ENCODE data around the gene WDFY2. TPM values are rescaled to one million over a fixed set of nuclear protein-coding genes. Genes with fewer than 3 reads are reported as not detected.

The WDFY2 gene
- total RNA-seq, 1 donor = 11.9 TPM

DNA sequence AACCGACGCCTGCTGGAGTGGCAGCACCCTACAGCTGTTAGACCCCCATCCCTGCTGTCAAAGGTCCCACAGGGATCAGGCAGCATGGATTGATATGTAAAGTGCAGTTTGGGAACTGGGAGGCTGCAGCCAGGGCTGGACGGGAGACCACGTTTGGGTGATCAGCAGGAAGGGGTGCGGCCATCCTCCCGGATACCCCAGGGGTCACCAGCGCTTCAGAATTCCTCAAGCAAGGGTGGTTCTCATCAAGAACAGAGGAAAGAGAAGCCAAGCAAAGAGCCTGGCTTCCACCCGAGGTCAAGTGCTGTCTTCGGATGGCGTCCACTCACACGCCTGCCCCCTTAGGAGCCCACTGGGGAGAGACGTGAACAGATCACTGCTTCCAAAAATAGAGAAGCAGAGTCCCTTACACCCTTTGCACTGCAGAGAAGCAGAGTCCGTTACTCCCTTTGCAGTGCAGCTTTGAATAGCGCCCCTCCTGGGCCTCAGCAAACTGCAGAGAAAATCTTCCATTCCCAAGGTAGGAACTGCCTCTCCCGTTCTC lies 184.2 kb downstream of the WDFY2 start:
- H3K36me3 ChIP-seq (ENCODE audit: insufficient read depth, low read length) = peaks cover 17% of the 10 kb centered on the region
- peak; percentile 72 for DNase-seq (ENCODE audit: insufficient read length, low spot score, missing footprints)
- no peak overlapping the region for H2AFZ ChIP-seq (ENCODE audit: low read length)
- no peaks in the 10 kb centered on the region for H3K27me3 ChIP-seq (ENCODE audit: insufficient read depth, low read length)
- no peaks in the 10 kb centered on the region for H3K79me2 ChIP-seq (ENCODE audit: insufficient read depth, low read length)
- TF ChIP-seq, protein P1, sequence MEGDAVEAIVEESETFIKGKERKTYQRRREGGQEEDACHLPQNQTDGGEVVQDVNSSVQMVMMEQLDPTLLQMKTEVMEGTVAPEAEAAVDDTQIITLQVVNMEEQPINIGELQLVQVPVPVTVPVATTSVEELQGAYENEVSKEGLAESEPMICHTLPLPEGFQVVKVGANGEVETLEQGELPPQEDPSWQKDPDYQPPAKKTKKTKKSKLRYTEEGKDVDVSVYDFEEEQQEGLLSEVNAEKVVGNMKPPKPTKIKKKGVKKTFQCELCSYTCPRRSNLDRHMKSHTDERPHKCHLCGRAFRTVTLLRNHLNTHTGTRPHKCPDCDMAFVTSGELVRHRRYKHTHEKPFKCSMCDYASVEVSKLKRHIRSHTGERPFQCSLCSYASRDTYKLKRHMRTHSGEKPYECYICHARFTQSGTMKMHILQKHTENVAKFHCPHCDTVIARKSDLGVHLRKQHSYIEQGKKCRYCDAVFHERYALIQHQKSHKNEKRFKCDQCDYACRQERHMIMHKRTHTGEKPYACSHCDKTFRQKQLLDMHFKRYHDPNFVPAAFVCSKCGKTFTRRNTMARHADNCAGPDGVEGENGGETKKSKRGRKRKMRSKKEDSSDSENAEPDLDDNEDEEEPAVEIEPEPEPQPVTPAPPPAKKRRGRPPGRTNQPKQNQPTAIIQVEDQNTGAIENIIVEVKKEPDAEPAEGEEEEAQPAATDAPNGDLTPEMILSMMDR (IDR thresholded peaks at IDR 0.05; ENCODE audit: extremely low read depth, low read depth, low read length) = no peak
- H3K4me2 ChIP-seq (ENCODE audit: insufficient read depth, low read length) = no peak overlapping the region
- no peaks in the 10 kb centered on the region for H4K20me1 ChIP-seq (ENCODE audit: insufficient read depth, low read length)
- H3K4me1 ChIP-seq (ENCODE audit: insufficient read depth, low read length) = peaks cover 14% of the 10 kb centered on the region
- H3K9me3 ChIP-seq (ENCODE audit: low read depth, low read length) = no peaks in the 10 kb centered on the region
- no peak overlapping the region for H3K4me3 ChIP-seq (ENCODE audit: insufficient read depth, low read length)
- no peak overlapping the region for H3K27ac ChIP-seq (ENCODE audit: low read depth, low read length)

DNA sequence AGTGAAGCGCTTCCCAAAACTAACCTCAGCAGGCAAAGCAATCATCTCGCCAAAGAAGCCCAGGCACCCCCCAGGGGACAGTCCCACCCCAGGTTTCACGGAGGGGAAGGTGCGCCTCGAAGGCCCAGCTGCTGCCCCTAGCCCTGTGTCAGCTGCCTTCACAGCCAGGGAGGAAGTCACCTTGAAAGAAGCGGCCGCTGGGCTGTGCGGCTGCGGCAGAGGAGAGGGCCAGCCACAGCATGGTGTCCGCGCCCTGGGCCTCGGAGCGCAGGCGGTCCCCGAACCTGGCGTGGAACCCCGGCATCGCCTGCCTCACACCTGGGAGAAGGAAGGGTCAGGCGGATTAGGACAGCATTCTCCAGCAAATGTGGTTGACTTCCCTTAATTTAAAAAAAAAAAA lies 184.7 kb downstream of the WDFY2 start:
- no peak for DNase-seq (ENCODE audit: insufficient read length, low spot score, missing footprints)
- no peaks in the 10 kb centered on the region for H4K20me1 ChIP-seq (ENCODE audit: insufficient read depth, low read length)
- H3K4me2 ChIP-seq (ENCODE audit: insufficient read depth, low read length) = no peak overlapping the region
- H3K4me1 ChIP-seq (ENCODE audit: insufficient read depth, low read length) = peaks cover 13% of the 10 kb centered on the region
- no peak overlapping the region for H3K27ac ChIP-seq (ENCODE audit: low read depth, low read length)
- H2AFZ ChIP-seq (ENCODE audit: low read length) = no peak overlapping the region
- TF ChIP-seq, protein P1 (IDR thresholded peaks at IDR 0.05; ENCODE audit: extremely low read depth, low read depth, low read length) = no peak
- no peak overlapping the region for H3K4me3 ChIP-seq (ENCODE audit: insufficient read depth, low read length)
- H3K27me3 ChIP-seq (ENCODE audit: insufficient read depth, low read length) = peaks cover 5% of the 10 kb centered on the region
- H3K36me3 ChIP-seq (ENCODE audit: insufficient read depth, low read length) = peaks cover 17% of the 10 kb centered on the region
- no peaks in the 10 kb centered on the region for H3K9me3 ChIP-seq (ENCODE audit: low read depth, low read length)
- no peaks in the 10 kb centered on the region for H3K79me2 ChIP-seq (ENCODE audit: insufficient read depth, low read length)

DNA sequence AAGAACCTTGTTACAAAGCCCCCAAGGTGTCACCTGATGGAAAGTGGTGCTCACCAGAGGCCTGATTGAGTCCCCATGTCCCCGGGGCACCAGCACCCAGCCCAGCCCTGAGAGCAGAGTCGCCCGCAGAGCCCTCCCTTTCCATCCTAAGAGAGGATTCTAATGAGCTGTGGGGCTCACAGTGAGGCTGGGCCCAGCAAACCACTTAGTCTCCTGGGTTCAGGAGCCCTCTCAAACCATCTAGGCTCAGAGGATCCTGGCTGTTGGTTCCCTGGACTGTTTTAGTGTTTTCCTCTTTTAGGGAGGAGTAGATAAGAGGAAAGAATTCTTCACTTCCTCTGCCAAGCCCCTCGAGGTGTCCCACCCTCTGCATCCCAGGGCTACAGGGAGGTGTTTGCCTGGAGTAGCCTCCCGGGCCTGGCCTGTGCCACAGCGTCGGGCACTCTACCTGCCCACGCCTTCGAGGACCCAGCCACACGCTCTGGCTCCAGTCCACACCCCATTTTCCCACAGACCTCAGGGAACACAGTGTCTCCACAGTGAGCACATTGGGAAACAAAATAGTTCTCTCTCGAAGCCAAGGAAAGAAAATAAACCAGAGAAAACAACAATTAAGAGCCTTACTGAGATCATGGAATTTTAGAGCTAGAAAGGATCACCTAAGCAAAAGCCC lies 185.3 kb downstream of the WDFY2 start:
- H3K36me3 ChIP-seq (ENCODE audit: insufficient read depth, low read length) = peaks cover 17% of the 10 kb centered on the region
- H3K27me3 ChIP-seq (ENCODE audit: insufficient read depth, low read length) = peaks cover 6% of the 10 kb centered on the region
- no peaks in the 10 kb centered on the region for H4K20me1 ChIP-seq (ENCODE audit: insufficient read depth, low read length)
- H3K79me2 ChIP-seq (ENCODE audit: insufficient read depth, low read length) = no peaks in the 10 kb centered on the region
- no peak overlapping the region for H2AFZ ChIP-seq (ENCODE audit: low read length)
- no peak overlapping the region for H3K27ac ChIP-seq (ENCODE audit: low read depth, low read length)
- peaks cover 7% of the 10 kb centered on the region for H3K4me1 ChIP-seq (ENCODE audit: insufficient read depth, low read length)
- peak; percentile 64 for DNase-seq (ENCODE audit: insufficient read length, low spot score, missing footprints)
- no peak overlapping the region for H3K4me2 ChIP-seq (ENCODE audit: insufficient read depth, low read length)
- no peak overlapping the region for H3K4me3 ChIP-seq (ENCODE audit: insufficient read depth, low read length)
- TF ChIP-seq, protein P1 (IDR thresholded peaks at IDR 0.05; ENCODE audit: extremely low read depth, low read depth, low read length) = no peak
- H3K9me3 ChIP-seq (ENCODE audit: low read depth, low read length) = no peaks in the 10 kb centered on the region

DNA sequence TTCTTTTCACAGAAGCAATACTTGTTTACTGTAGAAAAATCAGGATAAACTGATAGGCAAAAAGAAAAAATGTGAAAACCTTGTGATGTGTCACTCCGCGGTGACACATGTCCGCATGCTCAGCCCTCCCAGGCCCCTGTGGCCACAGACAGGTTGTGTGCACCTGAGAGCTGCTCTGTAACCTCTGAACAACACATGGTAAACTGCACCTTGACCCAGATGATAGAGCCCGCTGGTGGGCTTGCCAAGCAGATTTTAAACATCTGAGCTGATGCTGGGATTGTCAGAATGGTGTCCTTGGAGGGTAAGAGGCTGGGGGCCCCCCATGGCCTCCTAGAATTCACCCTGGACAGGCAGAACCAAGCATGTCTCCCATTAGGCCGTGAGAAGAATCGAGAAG lies 185.9 kb downstream of the WDFY2 start:
- H2AFZ ChIP-seq (ENCODE audit: low read length) = no peak overlapping the region
- TF ChIP-seq, protein P1 (IDR thresholded peaks at IDR 0.05; ENCODE audit: extremely low read depth, low read depth, low read length) = no peak
- H3K4me1 ChIP-seq (ENCODE audit: insufficient read depth, low read length) = peaks cover 1% of the 10 kb centered on the region
- DNase-seq (ENCODE audit: insufficient read length, low spot score, missing footprints) = no peak
- H3K4me2 ChIP-seq (ENCODE audit: insufficient read depth, low read length) = no peak overlapping the region
- no peak overlapping the region for H3K4me3 ChIP-seq (ENCODE audit: insufficient read depth, low read length)
- H3K27me3 ChIP-seq (ENCODE audit: insufficient read depth, low read length) = peaks cover 6% of the 10 kb centered on the region
- H3K27ac ChIP-seq (ENCODE audit: low read depth, low read length) = no peak overlapping the region
- no peaks in the 10 kb centered on the region for H3K79me2 ChIP-seq (ENCODE audit: insufficient read depth, low read length)
- no peaks in the 10 kb centered on the region for H3K9me3 ChIP-seq (ENCODE audit: low read depth, low read length)
- H3K36me3 ChIP-seq (ENCODE audit: insufficient read depth, low read length) = peaks cover 17% of the 10 kb centered on the region
- H4K20me1 ChIP-seq (ENCODE audit: insufficient read depth, low read length) = no peaks in the 10 kb centered on the region
